Tibial artery (tissue), 4 donors: ENCODE data around the gene SCN4B.

Source experiments
- DNase-seq, 2 donors: peaks; one replicate each; pipeline ENCODE4 v3.0.0-alpha.2; 2019
- H3K27ac ChIP-seq, 2 donors: fragments of 200-600 bp; sonication (generic) in 1 of 2; 1 replicate in 1 of 2; 2 replicates in 1 of 2; pipeline ENCODE4 v1.5.1; 2018 to 2019; ENCODE audit warnings: mild to moderate bottlenecking in 1 of 2
- H3K27me3 ChIP-seq, 2 donors: fragments of 200-600 bp; sonication (generic) in 1 of 2; one replicate each; pipeline versions ENCODE4 v1.5.1 to v1.6.0; 2016 to 2019
- H3K36me3 ChIP-seq, 3 donors: fragments of 200-600 bp; sonication (generic) in 2 of 3; one replicate each; pipeline ENCODE4 v1.5.1; 2016 to 2019; ENCODE audit warnings: mild to moderate bottlenecking in 2 of 3
- H3K4me1 ChIP-seq, 4 donors: fragments of 200-600 bp; sonication (generic) in 2 of 4; 1 replicate in 3 of 4; 2 replicates in 1 of 4; pipeline ENCODE4 v1.5.1; 2016 to 2019
- H3K4me3 ChIP-seq, 2 donors: fragments of 200-600 bp; sonication (generic) in 1 of 2; 1 replicate in 1 of 2; 2 replicates in 1 of 2; pipeline ENCODE4 v1.5.1; 2018 to 2019; ENCODE audit warnings: mild to moderate bottlenecking in 2 of 2
- H3K9me3 ChIP-seq, 3 donors: fragments of 200-600 bp; sonication (generic) in 1 of 3; one replicate each; pipeline ENCODE4 v1.5.1; 2016 to 2019
- intact Hi-C: fragments of 100-400 bp; cut with DNase I; formaldehyde crosslinking; loops from one replicate; pipeline ENCODE4 v1.15.0; 2023; ENCODE audit warnings: low total_unique reads
- TF ChIP-seq, protein P1 (sequence below), 2 experiments: fragments of 200-600 bp in 1 of 2; fragments of 450-650 bp in 1 of 2; IDR thresholded peaks; one replicate each; pipeline ENCODE4 v1.5.1; 2017 to 2019; ENCODE audit warnings: antibody characterized with exemption in 2 of 2, mild to moderate bottlenecking in 1 of 2, moderate library complexity in 1 of 2

Gene SCN4B

DNA sequence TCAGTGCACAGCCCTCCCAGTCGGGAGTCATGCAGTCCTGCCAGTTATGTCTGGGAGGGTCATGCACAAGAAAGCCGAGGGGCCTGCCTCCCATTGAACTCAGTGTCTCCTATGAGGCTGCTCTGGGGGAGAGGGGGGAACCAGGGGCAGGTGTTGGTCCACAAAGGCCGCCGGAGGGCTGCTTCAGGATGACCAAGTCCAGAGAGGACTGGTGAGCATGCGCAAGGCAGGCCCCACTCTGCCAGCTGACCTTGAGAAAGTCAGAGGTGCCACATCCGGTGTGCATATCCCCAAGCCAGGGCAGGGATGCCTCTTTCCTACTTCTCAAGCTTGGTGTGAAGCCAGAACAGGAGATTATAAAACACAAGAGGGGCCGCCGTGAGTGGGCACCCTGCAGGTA lies 4.4 kb downstream of the SCN4B start:
- peaks cover 0 to 30% (median 23%) of the 10 kb centered on the region in 4 donors for H3K4me1 ChIP-seq
- H3K27ac ChIP-seq: no peak overlapping the region
- DNase-seq: no peak
- intact Hi-C loops: no loop called here
- H3K36me3 ChIP-seq: no peaks in the 10 kb centered on the region
- TF ChIP-seq, protein P1, sequence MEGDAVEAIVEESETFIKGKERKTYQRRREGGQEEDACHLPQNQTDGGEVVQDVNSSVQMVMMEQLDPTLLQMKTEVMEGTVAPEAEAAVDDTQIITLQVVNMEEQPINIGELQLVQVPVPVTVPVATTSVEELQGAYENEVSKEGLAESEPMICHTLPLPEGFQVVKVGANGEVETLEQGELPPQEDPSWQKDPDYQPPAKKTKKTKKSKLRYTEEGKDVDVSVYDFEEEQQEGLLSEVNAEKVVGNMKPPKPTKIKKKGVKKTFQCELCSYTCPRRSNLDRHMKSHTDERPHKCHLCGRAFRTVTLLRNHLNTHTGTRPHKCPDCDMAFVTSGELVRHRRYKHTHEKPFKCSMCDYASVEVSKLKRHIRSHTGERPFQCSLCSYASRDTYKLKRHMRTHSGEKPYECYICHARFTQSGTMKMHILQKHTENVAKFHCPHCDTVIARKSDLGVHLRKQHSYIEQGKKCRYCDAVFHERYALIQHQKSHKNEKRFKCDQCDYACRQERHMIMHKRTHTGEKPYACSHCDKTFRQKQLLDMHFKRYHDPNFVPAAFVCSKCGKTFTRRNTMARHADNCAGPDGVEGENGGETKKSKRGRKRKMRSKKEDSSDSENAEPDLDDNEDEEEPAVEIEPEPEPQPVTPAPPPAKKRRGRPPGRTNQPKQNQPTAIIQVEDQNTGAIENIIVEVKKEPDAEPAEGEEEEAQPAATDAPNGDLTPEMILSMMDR (IDR thresholded peaks at IDR 0.05): no peak
- no peak overlapping the region for H3K4me3 ChIP-seq
- no peaks in the 10 kb centered on the region for H3K9me3 ChIP-seq
- H3K27me3 ChIP-seq: peaks cover 0 to 63% of the 10 kb centered on the region in 2 donors

DNA sequence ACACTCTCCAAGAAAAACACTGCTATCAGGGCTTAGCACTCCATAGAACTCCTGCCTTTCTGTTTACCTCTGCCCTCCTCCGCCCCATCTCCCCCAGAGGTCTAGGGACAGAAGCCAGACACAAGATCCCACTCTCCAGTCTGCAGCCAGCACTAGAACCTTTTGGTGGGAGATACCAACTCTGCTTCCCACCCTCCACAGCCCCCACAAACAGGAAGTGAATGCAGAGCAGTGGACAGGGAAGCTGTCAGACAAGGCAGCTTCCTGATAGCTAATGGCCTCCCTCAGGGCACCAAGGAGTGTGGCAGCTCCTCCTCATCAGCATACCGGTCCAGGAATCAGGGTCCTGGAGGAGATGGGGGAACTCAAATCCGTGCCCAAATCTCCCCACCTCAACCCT lies 5.1 kb downstream of the SCN4B start:
- H3K9me3 ChIP-seq: no peaks in the 10 kb centered on the region
- TF ChIP-seq, protein P1 (IDR thresholded peaks at IDR 0.05): no peak
- H3K27me3 ChIP-seq: peaks cover 0 to 62% of the 10 kb centered on the region in 2 donors
- no peaks in the 10 kb centered on the region for H3K36me3 ChIP-seq
- H3K4me3 ChIP-seq: no peak overlapping the region
- DNase-seq: no peak
- intact Hi-C loops: no loop called here
- peaks cover 0 to 22% (median 16%) of the 10 kb centered on the region in 4 donors for H3K4me1 ChIP-seq
- H3K27ac ChIP-seq: no peak overlapping the region

DNA sequence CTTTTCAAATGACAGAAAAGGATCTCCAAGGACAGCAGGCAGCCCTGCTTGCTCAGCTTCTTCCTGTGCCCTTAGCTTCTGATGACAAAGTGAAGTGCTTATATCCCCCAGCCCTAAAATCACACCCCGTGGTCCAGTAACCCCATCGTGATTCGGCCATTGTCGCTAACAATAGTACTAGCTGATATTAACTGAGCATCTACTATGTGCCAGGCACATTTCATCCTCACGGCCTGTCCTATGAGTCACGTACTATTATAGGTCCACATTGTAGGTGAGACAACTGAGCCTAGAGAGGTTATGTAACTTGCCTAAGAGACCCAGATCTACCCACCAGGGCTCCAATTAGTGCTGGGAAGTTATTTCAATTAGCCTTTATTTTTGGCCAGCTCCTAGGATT lies 6.1 kb downstream of the SCN4B start:
- Histone ChIP-seq H3K9me3 (no peaks in the 10 kb centered on the region), H3K36me3 (no peaks in the 10 kb centered on the region), H3K27ac (no peak overlapping the region), H3K4me3 (no peak overlapping the region), H3K4me1 (peaks cover 0 to 15% (median 11%) of the 10 kb centered on the region in 4 donors), H3K27me3 (peaks cover 0 to 59% of the 10 kb centered on the region in 2 donors)
- intact Hi-C loops: no loop called here
- TF ChIP-seq, protein P1 (IDR thresholded peaks at IDR 0.05): no peak
- DNase-seq: no peak

DNA sequence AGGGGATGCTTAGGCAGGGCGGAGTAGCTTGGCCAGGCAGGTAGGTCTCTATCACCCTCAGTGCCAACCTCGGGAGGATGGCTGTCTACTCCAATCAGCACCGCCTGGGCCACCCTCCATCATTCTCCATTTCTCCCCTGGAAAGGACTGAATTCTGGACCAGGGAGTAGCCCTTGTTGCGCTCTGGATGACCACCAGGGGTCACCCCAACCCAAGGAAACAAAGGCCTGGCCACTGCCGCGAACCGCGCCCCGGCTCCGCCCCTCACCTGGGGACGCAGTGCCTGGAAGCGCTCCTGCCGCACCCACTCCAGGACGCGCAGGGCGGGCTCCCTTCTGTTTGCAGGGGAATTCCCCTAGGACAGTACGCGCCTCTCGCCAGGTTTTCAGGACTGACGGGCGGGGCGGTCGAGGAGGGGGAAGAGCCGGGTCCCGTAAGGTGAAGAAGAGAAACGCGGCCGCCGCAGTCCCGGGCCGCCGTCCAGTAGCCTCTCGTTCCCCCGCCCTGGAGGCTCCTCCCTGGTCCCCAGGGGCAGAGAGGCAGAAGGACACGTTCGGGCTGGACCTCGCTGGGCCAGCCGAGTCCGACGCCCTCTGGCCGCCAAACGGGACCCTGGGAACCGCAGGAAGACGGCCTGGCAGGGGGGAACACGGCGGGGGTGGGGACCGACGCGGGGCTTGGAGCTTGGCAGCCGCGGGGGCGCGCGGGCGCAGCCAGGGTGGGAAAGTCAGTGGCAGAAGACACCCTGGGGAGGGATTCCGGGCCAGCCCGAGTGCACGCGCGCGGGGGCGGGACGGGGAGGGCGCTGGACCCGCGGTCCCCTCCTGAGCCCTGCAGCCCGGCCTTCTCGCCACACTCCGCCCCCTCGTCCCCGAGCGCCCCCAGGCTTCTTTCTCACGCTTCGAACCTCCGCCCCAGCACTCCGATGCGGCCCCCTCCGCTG lies 7.1 kb downstream of the SCN4B start:
- peaks cover 0 to 59% of the 10 kb centered on the region in 2 donors for H3K27me3 ChIP-seq
- intact Hi-C loops: no loop called here

DNA sequence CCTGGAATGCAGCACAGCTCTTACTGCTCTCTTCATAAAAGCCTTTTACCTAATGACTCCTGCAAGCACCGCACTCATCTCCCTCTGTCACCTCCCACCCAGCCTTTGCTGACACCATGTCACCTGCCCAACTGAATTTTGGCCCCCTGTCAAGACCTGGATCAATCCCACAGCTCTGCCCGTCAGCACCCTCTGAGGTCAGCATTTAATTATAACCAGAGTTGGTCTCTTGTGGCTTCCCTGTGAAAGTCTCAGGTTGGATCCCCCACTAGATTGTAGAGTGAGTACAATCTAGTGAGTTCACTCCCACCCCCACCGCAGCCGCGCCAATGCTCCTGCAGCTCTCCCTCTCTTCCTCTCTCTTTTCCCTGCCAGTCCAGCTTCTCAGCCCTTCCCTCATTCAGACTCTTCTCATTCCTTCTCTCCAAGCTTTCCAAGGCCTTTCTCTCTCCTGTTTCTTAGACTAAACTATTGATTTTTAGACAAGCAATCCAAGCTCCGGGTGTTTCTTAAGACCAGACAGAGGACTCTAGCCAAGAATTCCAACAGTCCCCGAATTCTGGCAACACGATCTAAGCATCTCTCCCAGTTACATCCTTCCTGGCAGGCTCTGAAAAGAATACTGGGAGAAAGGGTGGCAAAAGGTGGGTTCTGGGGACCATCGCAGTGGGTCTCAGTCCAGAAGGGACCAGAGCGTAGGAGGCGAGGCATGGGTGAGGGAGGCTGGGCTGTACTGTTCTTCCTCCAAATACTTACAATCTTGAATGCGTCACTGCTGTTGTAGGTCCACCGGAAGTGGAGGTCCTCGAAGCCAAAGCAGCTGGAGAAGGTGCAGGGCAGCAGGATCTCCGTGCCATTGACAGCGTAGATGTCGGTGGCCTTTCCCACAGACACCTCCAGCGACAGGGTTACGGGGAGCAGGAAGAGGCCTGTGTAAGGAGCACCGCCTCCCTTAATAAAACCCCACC lies 8.0 kb downstream of the SCN4B start:
- Histone ChIP-seq H3K36me3 (no peaks in the 10 kb centered on the region), H3K4me3 (no peak overlapping the region), H3K9me3 (no peaks in the 10 kb centered on the region), H3K27ac (no peak overlapping the region), H3K27me3 (peaks cover 0 to 64% of the 10 kb centered on the region in 2 donors), H3K4me1 (peaks cover 0 to 15% (median 11%) of the 10 kb centered on the region in 4 donors)
- intact Hi-C loops: no loop called here
- DNase-seq: peak in 1 of 2 donors; percentile 13
- TF ChIP-seq, protein P1 (IDR thresholded peaks at IDR 0.05): no peak

More for the DNA sequence above, 7.1 kb downstream of the SCN4B start:
- no peaks in the 10 kb centered on the region for H3K36me3 ChIP-seq
- H3K4me1 ChIP-seq: peaks cover 0 to 15% (median 11%) of the 10 kb centered on the region in 4 donors
- H3K4me3 ChIP-seq: peak overlapping the region; percentile 48 to 58
- TF ChIP-seq, protein P1 (IDR thresholded peaks at IDR 0.05): peak; percentile 89 to 94
- DNase-seq: peak; percentile 77 to 80
- no peak overlapping the region for H3K27ac ChIP-seq
- no peaks in the 10 kb centered on the region for H3K9me3 ChIP-seq
